ENCODE measurements around the gene GRB2.
"Not testable (repeated sequence)": the region's sequence is repeated elsewhere in the genome, so short reads cannot be mapped to it uniquely, and the experiment has no call there.

The GRB2 gene

DNA sequence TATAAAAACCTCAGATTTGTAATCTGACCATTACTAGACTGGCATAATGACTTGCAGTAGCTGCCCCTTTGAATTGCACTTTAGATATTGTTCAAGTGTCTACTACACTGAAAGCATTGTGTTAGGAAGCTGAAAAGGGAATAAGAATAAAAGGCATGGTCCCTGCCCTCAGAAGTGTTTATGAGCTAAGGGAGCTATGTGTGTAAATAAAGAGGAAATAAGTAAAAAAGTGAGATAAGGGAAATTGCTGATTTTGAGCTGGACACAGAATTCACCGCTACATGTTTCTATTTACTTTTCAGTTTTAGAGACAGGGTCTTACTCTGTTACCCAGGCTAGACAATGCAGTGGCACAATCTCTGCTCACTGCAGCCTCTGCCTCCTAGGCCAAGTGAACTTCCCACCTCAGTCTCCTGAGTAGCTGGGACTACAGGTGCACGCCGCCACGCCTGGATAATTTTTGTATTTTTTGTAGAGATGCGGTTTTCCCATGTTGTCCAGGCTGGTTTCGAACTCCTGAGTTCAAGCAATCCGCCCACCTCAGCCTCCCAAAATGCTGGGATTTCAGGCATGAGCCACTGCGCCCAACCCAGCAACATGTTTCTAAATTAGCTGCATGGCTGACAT, 57.0 kb downstream of the GRB2 start:
- no peak for DNase-seq

DNA sequence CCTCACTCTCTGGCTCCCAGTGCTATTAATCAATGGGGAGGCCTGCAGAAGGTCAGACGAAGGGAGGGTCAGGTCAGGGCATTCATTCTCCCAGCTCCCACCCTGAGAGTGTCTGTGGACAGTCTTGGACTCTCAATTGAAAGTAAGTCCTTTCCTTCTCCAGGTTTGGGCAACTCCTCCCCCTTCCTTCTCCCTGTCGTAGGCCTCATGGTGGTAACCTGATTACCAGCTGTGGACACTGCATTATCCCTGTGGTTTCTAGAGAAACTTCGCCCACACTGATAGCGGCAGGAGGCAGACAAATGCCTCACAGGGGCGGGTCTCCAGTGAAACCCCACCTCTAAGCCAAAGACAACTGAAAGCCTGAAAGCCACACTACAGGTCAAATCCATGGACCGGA, 58.6 kb downstream of the GRB2 start:
- peak; percentile 63 for DNase-seq

DNA sequence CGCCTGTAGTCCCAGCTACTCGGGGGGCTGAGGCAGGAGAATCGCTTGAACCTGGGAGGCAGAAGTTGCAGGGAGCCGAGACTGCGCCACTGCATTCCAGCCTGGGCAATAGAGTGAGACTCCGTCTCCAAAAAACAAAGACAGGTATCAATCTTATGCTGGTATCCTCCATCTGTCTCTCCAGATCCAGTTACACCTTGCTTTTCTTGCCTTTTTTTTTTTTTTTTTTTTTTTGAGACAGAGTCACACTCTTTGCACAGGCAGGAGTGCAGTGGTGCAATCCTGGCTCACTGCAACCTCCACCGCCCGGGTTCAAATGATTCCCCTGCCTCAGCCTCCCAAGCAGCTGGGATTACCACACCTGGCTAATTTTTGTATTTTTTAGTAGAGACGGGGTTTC, 59.1 kb downstream of the GRB2 start:
- DNase-seq: not testable (repeated sequence)

DNA sequence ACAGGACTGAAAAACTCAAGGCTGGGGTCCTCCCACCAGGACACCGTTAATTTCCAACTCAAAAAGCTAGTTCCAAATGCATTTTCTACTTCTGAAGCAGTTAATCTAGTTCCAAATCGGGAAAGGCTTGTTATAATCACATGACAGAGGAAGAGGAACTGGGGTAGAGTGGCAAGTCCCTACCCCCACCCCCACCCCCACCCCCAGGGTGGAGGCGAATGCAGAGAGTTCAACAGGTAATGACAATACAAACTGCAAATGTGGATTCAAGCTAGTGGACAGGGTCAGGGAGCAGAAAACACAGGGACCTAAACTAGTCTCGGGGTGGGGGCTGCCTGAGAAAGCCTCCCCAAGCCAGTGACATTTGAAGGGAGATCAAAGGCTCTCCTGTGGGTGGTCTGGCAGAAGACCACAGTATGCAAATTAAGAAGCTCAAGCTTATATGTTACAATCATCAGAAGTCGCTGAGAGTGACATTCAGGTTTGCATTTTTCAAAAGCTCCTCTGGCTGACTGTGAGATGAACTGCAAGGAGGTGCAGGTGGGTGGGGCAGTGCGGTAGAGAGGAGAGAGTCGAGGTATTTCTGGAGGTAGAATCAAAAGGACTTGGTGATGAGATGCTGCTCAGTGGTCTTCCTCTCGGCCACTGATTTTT, 59.8 kb downstream of the GRB2 start:
- DNase-seq: peak; percentile 54

DNA sequence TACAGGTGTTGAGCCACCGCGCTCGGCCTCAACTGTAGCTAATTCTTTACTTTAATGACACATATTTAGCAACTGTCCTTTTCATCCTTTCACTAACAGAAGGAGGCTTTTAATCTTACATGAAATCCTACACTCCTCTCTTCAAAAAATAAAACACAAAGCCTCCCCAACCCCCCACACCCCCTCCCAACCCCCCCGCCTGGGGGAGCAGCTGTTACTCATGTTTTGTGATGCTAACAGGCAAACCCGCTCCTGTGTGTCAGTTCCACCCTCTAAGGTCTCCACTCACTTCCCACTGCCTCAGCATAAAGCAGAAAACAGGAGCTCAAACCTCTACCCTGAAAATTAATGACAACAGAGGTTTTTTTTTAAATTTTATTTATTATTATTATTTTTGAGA, 60.8 kb downstream of the GRB2 start:
- peak; percentile 33 for DNase-seq

DNA sequence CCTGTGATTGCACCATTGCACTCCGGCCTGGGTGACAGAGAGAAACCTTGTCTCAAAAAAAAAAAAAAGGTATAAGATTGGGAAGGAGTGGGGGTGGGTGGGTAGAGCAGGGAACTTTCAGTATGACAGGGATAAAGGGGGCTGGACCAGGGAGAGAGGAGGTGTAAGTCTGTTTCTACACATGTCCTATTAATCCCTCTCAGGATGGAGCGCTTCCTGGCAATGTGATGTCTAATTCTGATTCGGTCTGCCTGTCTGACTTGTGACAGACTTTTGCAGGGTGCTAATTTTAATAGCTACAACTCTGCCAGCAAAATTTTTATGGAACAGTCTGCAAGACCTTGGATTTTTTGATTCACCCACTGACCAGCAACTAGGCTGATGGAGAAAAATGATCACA, 62.5 kb downstream of the GRB2 start:
- no peak for DNase-seq

DNA sequence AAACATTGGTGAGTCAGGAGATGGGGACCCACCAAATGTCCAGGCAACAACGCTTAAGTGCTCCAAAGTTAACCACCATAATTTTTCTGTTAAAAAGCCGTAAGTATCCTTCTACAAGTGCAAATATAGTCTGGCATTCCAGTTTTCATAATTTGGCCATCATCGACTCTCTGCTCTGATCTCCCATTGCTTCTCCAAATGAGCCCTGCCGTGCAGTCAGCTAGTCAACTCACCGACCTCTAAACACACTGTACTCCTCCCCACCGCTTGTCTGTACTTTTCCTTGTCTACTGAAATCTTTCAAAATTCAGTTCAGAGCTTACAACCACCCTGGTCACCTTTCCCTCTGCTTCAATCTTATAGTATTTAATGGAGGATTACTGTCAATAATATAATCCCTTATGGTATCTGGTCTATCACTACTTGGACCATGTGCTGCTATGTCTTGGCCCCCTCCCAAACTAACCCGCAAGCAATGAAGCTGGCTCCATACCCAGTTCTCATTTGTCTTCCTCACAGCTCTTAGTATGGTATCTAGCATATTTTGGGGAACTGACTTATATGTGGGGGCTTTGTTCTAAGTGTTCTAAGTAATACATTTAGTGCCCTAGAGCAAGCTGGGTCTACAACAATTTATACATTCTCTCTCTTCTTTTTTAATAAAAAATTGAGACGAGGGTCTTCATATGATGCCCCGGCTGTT, 63.5 kb downstream of the GRB2 start:
- DNase-seq: no peak

DNA sequence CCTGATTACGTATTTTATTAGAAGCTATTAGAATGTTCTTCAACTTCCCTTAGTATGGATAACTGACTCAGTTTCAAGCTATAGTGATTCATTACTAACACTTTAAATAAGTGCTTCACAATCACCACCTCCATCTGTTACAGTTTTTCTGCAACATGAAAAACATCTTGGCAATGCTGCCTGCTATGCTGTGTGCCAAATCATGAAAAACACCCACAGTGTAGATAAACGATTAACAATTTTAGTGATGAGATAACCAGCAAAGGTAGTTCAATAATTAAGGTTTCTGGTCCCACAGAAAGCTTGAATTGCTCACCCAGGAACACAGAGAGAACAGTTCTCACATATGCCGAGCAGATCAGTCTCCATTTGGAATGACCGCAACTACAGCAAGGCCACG, 64.8 kb downstream of the GRB2 start:
- no peak for DNase-seq

DNA sequence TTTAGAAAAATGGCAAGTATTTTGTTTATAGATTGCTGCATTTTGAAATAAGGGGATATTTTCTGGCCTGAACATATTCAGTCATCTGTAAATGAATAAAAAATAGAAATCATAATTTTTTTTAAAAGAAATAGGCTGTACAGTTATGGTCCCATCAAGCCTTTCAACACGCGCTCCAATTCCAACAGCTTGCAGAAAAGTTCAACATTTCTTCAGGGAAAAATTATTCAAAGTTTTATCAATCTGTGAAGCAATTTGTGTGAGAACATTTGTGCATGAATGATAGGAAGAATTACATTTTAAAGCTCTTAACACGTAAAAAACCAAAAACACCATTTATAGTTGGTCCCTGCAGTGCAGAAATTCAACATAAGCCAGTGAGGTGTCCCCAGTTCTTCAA, 65.5 kb downstream of the GRB2 start:
- DNase-seq: no peak

DNA sequence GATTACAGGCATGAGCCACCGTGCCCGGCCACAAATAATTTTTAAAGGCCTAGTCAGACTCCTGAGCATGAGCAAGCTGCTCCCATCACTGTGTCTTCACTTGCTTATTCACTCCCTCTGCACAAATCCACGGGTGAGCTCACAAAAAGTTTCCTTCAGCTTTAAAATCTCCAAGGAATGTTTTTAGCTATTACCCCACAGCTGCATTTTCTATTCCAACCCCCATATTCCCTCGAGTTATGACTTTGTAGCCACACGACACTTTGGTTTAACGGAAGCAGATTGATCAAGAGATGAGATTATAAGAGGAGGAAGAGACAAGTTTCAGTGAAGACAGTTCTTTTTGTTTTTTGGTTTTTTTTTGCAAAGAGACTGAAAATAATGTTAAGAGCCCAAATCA, 67.1 kb downstream of the GRB2 start:
- peak; percentile 29 for DNase-seq

DNA sequence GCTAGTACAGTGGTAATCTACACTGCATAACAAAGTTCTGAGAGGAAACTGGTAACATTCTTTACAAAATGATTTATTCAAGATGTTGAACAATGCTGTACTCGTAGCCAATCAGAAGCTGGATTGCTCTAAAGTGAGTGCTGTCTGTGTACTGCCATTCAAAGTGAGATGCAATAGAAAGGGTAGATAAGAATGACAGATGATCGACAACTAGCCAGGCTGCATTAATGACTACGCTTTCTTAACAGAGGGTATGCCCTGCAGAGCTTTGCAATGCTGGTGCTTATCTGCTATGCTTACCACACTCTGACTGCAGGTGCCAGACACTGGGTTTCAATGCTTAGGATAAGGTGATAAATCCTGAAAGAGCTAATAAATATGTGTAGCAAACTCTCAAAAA, 70.2 kb downstream of the GRB2 start:
- DNase-seq: no peak

DNA sequence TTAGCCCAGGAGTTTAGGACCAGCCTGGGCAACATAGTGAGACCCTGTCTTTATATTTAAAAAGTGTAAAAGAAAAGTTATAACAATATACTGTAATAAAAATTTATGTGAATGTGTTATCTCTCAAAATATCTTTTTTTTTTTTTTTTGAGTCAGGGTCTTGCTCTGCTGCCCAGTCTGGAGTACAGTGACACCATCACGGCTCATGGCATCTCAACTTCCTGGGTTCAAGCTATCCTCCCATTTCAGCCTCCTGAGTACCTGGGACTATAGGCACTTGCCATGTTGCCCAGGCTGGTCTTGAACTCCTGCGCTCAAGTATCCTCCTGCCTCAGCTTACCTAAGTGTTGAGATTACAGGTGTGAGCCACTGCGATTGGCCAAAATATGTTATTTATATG, 70.8 kb downstream of the GRB2 start:
- DNase-seq: no peak

DNA sequence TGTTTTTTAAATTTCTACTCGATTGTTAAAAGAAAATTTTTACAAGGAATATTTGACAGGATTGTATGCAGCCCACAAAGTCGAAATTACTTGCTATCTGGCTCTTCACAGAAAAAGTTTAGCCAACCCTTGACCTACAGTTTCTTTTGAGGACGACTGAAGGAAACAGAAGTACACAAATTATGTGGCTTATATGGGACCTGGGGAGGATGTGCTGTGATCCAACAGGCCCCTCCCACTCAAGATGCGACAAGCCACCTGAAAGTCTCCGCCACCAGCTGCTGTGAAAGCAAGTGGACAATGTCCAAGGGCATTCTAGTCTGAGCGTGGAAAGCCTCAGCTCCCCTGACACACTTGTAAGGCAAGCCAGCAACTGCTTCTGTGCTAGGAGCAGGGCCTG, 73.8 kb downstream of the GRB2 start:
- DNase-seq: no peak

DNA sequence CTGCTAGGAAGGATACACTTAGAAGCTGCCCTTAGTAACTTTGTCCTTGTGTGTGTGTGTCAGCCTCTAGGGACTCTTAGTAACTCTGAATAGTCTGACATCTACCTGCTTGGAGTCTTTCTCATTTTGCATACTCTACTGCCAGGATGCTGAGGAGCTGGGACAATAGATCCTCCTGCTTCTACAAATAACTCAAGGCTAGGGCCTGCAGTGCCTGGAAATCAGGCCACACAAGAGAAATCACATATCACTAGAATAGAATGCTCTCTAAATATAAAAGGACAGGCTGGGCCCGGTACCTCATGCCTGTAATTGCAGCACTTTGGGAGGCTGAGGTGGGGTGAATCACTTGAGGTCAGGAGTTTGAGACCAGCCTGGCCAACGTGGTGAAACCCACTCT, 77.7 kb downstream of the GRB2 start:
- no peak for DNase-seq

DNA sequence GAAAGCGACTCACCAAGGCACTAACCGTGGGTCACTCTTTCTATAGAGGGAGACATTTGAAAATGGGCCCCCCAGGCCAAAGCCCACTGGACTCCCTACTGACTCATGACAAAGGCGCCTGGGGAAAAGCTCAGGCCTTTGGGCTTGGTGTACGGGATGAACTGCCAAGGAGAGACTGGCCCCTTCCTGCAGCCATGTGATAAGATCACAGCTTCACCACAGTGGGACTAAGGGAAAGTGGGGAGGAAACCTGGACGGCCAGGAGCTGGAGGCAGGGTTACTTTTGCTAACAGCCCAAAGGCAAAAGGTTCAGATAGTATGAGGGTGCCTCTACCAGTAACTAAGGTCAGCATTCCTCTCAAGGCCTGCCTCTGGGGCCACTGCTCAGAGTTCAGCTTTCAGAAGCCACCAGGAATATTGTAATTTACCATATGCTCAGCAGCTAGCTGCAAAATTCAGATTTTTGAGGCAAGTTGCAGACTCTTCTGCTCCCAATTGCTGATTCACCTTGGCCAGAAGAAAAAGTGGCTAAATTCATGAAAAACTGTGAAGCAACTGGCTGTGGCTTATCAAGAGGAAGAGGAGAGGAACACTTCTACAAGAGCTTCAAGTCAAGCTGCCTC, 79.1 kb downstream of the GRB2 start:
- DNase-seq: no peak

DNA sequence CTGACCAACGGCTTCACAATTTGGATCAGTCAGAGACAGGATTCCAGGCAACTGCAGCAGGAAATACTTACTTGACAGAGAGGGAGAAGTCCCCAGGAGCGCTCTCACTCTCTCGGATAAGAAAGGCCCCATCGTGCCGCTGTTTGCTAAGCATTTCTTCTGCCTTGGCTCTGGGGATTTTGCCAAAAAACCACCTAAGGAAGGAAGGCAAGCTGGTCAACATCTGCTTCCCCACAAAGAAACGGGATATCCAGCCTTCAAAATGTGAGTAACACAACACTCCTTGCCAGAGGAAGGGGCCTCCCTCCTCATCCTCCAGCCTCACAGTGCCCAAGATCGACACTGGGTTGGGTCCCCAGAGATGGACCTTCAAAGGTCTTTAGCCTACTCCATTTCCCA, 79.7 kb downstream of the GRB2 start:
- no peak for DNase-seq

DNA sequence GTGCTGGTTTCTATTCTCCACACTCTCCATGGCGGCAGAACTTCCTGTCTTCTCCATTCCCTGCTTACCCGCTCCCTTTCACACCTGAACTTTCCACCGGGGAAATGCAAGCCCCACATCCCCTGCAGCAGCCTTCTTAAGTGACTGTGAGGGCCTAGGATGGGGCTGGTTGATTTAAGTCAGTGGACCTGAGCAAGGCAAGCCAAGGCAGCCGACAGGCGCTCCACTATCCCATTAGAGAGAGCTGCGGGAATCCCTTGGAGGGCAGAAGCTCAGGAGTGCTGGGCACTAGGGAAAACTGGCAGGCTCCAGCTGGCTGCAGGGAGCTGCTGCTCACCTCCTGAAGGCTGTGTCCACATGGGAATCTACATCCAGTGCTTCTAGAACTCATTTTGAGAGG, 80.1 kb downstream of the GRB2 start:
- no peak for DNase-seq

DNA sequence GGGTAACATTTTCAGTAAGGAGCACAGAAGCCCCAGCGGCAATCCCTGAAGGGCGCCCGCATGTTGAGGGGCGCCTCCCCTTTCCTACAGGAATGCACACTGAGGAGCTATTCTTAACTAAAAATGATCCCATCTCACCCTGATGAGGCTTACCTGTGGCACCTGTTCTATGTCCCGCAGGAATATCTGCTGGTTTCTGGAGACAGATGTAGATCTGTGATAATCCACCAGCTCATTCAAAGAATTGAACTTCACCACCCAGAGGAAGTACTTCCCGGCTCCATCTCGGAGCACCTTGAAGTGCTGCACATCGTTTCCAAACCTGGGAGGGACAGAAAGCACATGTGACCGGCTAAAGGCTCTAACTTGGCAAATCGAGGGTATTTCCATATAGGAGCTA, 84.0 kb downstream of the GRB2 start:
- DNase-seq: no peak

DNA sequence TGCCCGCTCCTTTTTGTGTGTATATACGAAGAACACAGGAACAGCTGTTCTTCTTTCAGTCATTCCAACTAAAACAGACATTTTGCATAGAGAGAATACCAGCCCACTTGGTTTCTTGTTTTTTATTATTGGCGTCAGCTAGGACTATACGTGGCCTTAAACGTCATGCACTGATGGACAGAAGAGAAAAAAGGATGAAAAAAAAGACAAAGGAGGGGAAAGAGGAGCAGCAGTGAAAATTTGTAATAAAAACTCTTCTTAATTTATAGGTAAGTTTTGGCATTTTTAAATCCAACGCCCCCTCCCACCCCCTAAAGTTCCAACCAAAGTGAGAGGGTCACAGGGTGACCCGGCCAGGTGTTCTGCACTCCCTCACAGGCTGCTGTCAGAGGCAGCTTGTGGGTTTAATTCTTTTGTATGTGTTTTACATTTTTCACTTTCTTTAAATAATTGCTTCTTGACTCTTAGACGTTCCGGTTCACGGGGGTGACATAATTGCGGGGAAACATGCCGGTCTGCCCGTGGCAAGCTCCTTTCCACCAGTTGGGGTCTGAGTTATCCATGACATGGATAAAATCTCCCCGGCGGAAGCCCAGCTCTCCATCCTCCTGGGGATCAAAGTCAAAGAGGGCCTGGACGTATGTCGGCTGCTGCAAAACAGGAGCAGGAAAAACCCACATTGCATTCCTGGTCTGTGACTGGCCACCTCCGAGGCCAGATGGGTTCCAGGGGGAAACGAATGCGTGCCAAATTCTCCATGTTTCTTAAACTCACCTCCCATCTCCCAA, 85.4 kb downstream of the GRB2 start:
- no peak for DNase-seq

DNA sequence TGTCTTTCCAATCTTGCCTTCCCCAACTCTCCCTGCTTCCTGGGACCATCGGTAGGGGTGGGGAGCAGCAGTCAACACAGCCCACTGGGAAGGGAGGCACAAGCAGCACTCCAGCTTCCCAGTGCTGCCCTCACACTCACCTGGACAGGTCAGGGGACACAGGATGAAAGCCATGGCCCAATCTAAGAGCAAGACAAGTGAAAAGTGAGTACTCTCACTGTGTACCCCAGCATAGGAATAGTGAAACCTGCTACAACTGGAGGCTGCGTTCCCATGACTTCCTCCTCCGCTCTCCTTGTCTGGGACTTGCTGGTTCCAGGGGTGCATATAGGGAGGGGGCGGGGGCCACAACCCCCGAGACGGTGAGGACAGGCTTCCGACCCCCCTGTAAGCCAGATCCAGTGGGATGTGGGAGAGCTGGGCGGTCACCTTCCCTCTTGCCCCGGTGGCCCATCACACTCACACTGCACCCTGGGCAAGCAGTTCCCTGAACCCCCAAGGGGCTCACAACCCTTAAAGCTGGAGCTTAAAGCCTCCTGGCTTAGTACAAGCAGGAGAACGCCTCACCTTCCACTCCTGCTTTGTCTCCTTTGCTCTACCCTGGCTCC, 86.8 kb downstream of the GRB2 start:
- DNase-seq: no peak

DNA sequence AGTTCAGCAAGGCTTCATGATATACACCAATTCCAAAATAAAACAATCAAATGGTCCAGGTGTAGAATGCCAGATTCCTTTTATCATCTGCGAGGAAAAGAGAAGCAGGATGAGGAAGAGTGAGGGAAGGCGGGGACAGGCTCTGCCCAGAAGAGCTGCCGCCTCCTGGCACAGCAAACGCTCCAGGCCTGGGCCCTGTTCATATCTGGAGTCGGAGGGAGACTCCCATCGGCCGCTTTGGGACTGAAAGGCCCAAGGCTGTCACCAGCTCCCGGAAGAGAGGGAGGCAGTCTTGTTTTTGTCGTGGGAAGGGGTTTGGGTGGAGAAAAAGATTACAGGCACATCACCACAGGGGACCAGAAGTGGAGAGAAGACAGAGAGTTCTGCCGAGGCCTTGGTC, 87.3 kb downstream of the GRB2 start:
- DNase-seq: no peak

DNA sequence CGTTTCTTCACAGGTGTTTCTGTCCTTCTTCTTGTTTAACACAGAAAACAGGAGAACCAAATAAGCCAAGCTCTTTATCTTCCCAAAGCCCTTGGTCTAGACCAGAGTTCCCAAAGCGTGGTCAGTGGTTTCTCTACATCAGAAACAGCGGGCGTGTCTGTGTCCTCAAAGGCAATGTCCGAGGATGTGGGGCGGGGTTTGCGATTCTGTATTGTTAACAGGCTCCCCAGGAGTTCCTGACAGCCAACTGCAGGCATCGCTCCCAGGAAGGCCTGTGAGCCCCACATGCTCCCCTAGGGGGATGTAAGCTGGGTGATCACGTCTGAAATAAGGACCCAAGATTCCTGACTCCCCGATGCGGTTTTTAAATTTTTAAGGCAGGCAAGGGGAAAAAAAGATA, 87.8 kb downstream of the GRB2 start:
- DNase-seq: no peak

DNA sequence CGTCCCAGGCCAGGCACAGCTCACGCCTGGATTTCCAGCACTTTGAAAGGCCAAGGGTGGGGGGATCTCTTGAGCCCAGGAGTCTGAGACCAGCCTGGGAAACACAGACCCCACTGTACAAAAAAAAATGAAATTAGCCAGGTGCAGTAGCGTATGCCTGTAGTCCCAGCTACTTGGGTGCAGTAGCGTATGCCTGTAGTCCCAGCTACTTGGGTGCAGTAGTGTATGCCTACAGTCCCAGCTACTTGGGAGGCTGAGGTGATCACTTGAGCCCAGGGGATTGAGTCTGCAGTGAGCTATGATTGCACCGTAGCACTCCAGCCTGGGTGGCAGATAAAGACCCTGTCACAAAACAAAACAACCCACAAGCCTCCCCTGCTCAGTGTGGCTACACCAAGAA, 89.2 kb downstream of the GRB2 start:
- DNase-seq: no peak

Data from stimulated activated CD4-positive, alpha-beta T cell treated with anti-CD3 and anti-CD28 coated beads, Interleukin-15, amount 100 ng/mL, for 24 hours (primary cell).